Chondrocyte (in vitro differentiated cells): Measurements from ENCODE around the gene POFUT1. TPM values are rescaled to one million over a fixed set of nuclear protein-coding genes. Genes with fewer than 3 reads are reported as not detected.

Source experiments
- DNase-seq: peaks from one replicate; pipeline ENCODE4 v3.0.0; 2021; ENCODE audit warnings: mixed read lengths, low spot score
- H3K27ac Mint-ChIP-seq: one replicate; pipeline ENCODE4 v1.8.0; 2021; ENCODE audit warnings: mild to moderate bottlenecking, moderate library complexity, mixed read lengths; ENCODE audit not compliant: unreplicated experiment
- H3K27me3 Mint-ChIP-seq: 2 replicates; pipeline ENCODE4 v1.8.0; 2021; ENCODE audit warnings: low read depth, mixed read lengths
- H3K36me3 Mint-ChIP-seq: 2 replicates; pipeline ENCODE4 v1.8.0; 2021; ENCODE audit warnings: low read depth, mixed read lengths
- H3K4me1 Mint-ChIP-seq: 2 replicates; pipeline ENCODE4 v1.8.0; 2021; ENCODE audit warnings: low read depth, mild to moderate bottlenecking, mixed read lengths
- H3K4me3 Mint-ChIP-seq: one replicate; pipeline ENCODE4 v1.8.0; 2021; ENCODE audit warnings: mild to moderate bottlenecking, moderate library complexity, mixed read lengths; ENCODE audit not compliant: unreplicated experiment
- H3K9me3 Mint-ChIP-seq: 2 replicates; pipeline ENCODE4 v1.8.0; 2021; ENCODE audit warnings: low read depth, mixed read lengths
- total RNA-seq: library from RNA; stranded (reverse); gene quantifications from 3 replicates; pipeline ENCODE4 v1.2.1, GENCODE V29; 2021
- TF ChIP-seq, protein P1 (sequence below): fragments of 200-600 bp; sonication (generic); IDR thresholded peaks from 2 replicates; pipeline ENCODE4 v1.5.0; 2021; ENCODE audit warnings: antibody characterized with exemption, mild to moderate bottlenecking, moderate library complexity

POFUT1 gene
- total RNA-seq, 1 donor from 2014 or later, result 68.3 TPM

DNA sequence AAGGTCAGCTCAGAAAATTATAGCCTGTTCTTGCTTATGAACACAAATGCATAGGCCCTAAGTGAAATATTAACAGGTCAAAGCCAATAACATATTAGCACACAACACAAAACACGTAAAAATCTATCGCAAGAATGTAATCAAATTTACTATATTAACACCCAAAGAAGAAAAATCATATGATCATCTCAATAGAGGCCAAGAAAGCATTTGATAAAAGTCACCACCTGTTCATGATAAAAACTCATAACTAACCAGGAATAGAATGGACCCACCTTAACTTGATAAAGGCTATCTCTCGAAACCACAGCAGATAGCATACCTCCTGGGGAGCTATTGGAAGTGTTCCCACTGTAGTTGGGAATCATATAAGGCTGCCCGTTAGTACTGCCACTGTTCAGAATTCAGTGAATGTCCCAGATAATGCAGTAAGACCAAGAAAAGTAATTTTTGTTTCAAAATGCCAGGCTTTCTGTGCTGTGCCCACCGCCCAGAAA is 21.6 kb downstream of the POFUT1 start:
- DNase-seq, result no peak
- H3K4me3 Mint-ChIP-seq, result no peak overlapping the region
- H3K36me3 Mint-ChIP-seq, result peaks cover 47% of the 10 kb centered on the region
- H3K27ac Mint-ChIP-seq, result no peak overlapping the region
- no peaks in the 10 kb centered on the region for H3K4me1 Mint-ChIP-seq
- no peaks in the 10 kb centered on the region for H3K9me3 Mint-ChIP-seq
- TF ChIP-seq, protein P1, sequence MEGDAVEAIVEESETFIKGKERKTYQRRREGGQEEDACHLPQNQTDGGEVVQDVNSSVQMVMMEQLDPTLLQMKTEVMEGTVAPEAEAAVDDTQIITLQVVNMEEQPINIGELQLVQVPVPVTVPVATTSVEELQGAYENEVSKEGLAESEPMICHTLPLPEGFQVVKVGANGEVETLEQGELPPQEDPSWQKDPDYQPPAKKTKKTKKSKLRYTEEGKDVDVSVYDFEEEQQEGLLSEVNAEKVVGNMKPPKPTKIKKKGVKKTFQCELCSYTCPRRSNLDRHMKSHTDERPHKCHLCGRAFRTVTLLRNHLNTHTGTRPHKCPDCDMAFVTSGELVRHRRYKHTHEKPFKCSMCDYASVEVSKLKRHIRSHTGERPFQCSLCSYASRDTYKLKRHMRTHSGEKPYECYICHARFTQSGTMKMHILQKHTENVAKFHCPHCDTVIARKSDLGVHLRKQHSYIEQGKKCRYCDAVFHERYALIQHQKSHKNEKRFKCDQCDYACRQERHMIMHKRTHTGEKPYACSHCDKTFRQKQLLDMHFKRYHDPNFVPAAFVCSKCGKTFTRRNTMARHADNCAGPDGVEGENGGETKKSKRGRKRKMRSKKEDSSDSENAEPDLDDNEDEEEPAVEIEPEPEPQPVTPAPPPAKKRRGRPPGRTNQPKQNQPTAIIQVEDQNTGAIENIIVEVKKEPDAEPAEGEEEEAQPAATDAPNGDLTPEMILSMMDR, result no peak
- no peaks in the 10 kb centered on the region for H3K27me3 Mint-ChIP-seq

DNA sequence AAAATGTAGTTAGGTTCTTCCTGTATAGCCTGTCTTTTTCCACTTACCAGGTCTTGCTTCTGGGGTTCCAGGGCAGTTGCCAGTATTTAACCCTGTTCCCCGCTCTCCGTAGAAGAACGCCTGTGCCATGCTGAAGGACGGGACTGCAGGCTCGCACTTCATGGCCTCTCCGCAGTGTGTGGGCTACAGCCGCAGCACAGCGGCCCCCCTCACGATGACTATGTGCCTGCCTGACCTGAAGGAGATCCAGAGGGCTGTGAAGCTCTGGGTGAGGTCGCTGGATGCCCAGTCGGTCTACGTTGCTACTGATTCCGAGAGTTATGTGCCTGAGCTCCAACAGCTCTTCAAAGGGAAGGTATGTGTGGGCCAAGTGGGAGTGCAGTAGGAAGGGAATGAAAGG is 23.0 kb downstream of the POFUT1 start:
- no peaks in the 10 kb centered on the region for H3K4me1 Mint-ChIP-seq
- no peaks in the 10 kb centered on the region for H3K9me3 Mint-ChIP-seq
- no peaks in the 10 kb centered on the region for H3K27me3 Mint-ChIP-seq
- H3K36me3 Mint-ChIP-seq, result peaks cover 55% of the 10 kb centered on the region
- DNase-seq, result peak; percentile 63
- H3K27ac Mint-ChIP-seq, result no peak overlapping the region
- TF ChIP-seq, protein P1, result no peak
- no peak overlapping the region for H3K4me3 Mint-ChIP-seq

DNA sequence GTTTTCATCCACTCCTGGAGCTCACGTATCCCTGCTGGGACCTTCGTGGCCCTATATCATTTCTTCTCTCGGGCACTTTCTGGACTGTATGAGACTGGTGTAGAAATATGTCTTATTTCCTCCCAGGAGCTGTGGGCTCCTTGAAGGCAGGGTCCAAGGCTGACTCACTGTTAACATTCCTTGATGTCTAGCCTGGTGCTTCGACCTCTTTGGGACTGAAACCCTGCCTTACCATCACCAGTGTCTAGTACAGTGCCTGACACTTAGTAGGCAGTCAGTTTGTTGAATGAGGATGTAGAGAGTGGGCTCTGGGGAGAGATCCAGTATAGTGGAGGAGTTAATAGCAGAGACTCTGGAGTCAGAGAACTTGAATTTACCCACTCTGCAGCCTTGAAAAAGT is 23.6 kb downstream of the POFUT1 start:
- no peaks in the 10 kb centered on the region for H3K27me3 Mint-ChIP-seq
- H3K4me3 Mint-ChIP-seq, result no peak overlapping the region
- no peak overlapping the region for H3K27ac Mint-ChIP-seq
- no peak for DNase-seq
- TF ChIP-seq, protein P1, result no peak
- no peaks in the 10 kb centered on the region for H3K9me3 Mint-ChIP-seq
- no peaks in the 10 kb centered on the region for H3K4me1 Mint-ChIP-seq
- peaks cover 59% of the 10 kb centered on the region for H3K36me3 Mint-ChIP-seq

DNA sequence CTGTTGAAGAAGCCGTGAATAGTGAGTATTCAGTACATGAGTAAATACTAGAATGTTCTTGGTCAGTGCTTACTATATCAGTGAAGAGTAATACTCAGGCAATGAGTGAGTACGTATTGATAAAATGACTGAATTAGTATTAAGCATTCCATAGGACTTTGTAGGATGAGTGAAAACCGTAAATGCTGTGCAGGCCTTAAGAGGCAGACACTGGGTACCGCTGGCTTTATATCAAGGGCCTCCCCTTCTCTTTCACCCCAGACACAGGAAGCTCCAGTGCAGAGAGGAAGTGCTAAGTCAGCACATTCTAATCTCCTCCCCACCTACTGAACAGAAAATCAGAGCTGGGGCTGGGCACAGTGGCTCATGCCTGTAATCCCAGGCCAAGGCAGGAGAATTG is 24.2 kb downstream of the POFUT1 start:
- Mint-ChIP-seq H3K27me3 (no peaks in the 10 kb centered on the region), H3K9me3 (no peaks in the 10 kb centered on the region), H3K27ac (no peak overlapping the region), H3K36me3 (peaks cover 61% of the 10 kb centered on the region), H3K4me1 (no peaks in the 10 kb centered on the region), H3K4me3 (no peak overlapping the region)
- peak; percentile 7 for DNase-seq
- TF ChIP-seq, protein P1, result no peak

DNA sequence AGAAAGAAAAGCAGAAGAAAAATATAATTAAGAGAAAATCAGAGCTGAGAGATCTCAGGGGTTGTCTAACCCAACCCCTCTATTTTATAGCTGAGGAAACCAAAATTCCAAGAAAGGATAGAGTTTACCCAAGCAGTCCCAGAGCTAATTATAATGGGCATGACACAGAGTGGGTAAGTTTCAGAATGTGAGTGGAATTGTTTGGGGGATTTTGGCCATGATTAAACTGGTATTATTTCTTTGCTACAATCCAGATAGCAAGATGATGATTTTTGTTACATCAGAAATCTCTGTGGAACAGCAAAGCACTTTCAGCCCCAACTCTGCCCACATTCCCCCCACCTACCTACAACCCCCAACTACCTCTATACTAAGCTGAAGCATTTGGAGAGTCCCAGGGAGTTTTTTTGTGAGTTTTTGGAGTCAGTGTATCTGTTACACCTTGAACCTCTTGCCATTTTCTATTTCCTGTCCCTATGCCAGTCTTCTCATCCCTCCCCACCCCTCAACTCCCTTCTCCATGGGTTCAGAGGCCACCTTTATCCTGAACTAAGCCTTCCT is 24.7 kb downstream of the POFUT1 start:
- Mint-ChIP-seq H3K27me3 (no peaks in the 10 kb centered on the region), H3K36me3 (peaks cover 67% of the 10 kb centered on the region), H3K27ac (no peak overlapping the region), H3K4me1 (no peaks in the 10 kb centered on the region), H3K4me3 (no peak overlapping the region), H3K9me3 (no peaks in the 10 kb centered on the region)
- TF ChIP-seq, protein P1, result no peak
- no peak for DNase-seq
